SU-DHL-6 (cell line): ENCODE results near the gene EIF5A.

Source experiments
- H2AFZ ChIP-seq: fragments of 200-600 bp; sonication (generic); 2 replicates; pipeline ENCODE4 v1.6.1; 2014; ENCODE audit warnings: low read depth, mild to moderate bottlenecking, moderate library complexity, mixed read lengths, antibody characterized with exemption, low read length; ENCODE audit not compliant: severe bottlenecking
- H3F3A ChIP-seq: fragments of 200-600 bp; shearing (Covaris generic); 2 replicates; pipeline ENCODE4 v1.6.0; 2016; ENCODE audit warnings: antibody characterized with exemption, mild to moderate bottlenecking; ENCODE audit not compliant: insufficient read depth
- H3K27ac ChIP-seq: fragments of 200-600 bp; sonication (generic); 2 replicates; pipeline ENCODE4 v1.5.1; 2016; ENCODE audit warnings: low read depth, mild to moderate bottlenecking, low read length, moderate library complexity, mixed read lengths
- H3K27me3 ChIP-seq: fragments of 200-600 bp; sonication (generic), shearing (Covaris generic); 2 replicates; pipeline ENCODE4 v1.6.0; 2014; ENCODE audit warnings: mild to moderate bottlenecking, low read length
- H3K36me3 ChIP-seq: fragments of 200-600 bp; sonication (generic); 2 replicates; pipeline ENCODE4 v1.6.1; 2014; ENCODE audit warnings: mild to moderate bottlenecking, low read length, mixed read lengths
- H3K4me2 ChIP-seq: fragments of 300-600, 200-600 bp; shearing (Covaris generic), sonication (generic); 2 replicates; pipeline ENCODE4 v1.6.0; 2014; ENCODE audit warnings: low read length, low read depth, mild to moderate bottlenecking; ENCODE audit not compliant: poor library complexity, severe bottlenecking
- H3K4me3 ChIP-seq: fragments of 200-600 bp; sonication (generic); 2 replicates; pipeline ENCODE4 v1.5.1; 2014; ENCODE audit warnings: antibody characterized with exemption, low read length, mild to moderate bottlenecking, mixed read lengths; ENCODE audit not compliant: insufficient read depth, poor library complexity, severe bottlenecking
- H3K79me2 ChIP-seq: fragments of 200-600 bp; sonication (generic); 2 replicates; pipeline ENCODE4 v1.6.1; 2014; ENCODE audit warnings: mild to moderate bottlenecking, low read length, moderate library complexity; ENCODE audit not compliant: insufficient read depth
- H3K9ac ChIP-seq: fragments of 200-600 bp; sonication (generic); 2 replicates; pipeline ENCODE4 v1.7.0; 2014; ENCODE audit warnings: mild to moderate bottlenecking, low read length
- H3K9me2 ChIP-seq: fragments of 200-600 bp; sonication (generic); replicated peaks from 2 replicates; pipeline ENCODE4 v1.6.1; 2014; ENCODE audit warnings: low read length; ENCODE audit not compliant: insufficient read depth
- H3K9me3 ChIP-seq: fragments of 200-600 bp; sonication (generic); 2 replicates; pipeline ENCODE4 v1.6.1; 2014; ENCODE audit warnings: low read length, mixed read lengths; ENCODE audit not compliant: insufficient read depth
- H4K20me1 ChIP-seq: fragments of 200-600 bp; sonication (generic); 2 replicates; pipeline ENCODE4 v1.6.1; 2014; ENCODE audit warnings: low read depth, mild to moderate bottlenecking, antibody characterized with exemption, low read length, moderate library complexity, mixed read lengths
- CTCF ChIP-seq: fragments of 200-600 bp; sonication (generic); IDR thresholded peaks from one replicate; pipeline ENCODE4 v1.5.1; 2017; ENCODE audit warnings: antibody characterized with exemption, mild to moderate bottlenecking, low read length, moderate library complexity; ENCODE audit not compliant: insufficient read depth, poor library complexity, severe bottlenecking
- EZH2phosphoT487 ChIP-seq: fragments of 200-600 bp; sonication (generic), shearing (Covaris generic); conservative IDR thresholded peaks from 2 replicates; pipeline ENCODE4 v1.6.1; 2018; ENCODE audit warnings: mild to moderate bottlenecking, antibody characterized with exemption, low read length, moderate library complexity, mixed read lengths

EIF5A gene

GRCh38 chr17:7351665-7352502 lies 44.5 kb downstream of the EIF5A start, which contains the start of gene KCTD11:
Gene KCTD11 (plus strand): TSS chr17:7352162.
- H3K9me2 ChIP-seq: no peaks in the 10 kb centered on the region
- H3K27me3 ChIP-seq: no peaks in the 10 kb centered on the region
- TF ChIP-seq CTCF (no peak), EZH2phosphoT487 (no peak)
- no peaks in the 10 kb centered on the region for H3K36me3 ChIP-seq
- H2AFZ ChIP-seq: peak within 1 kb of the TSS; percentile 55
- no peaks in the 10 kb centered on the region for H3K79me2 ChIP-seq
- H3K9ac ChIP-seq: peak within 1 kb of the TSS; percentile 85
- H3K27ac ChIP-seq: peak within 1 kb of the TSS; percentile 71
- peak within 1 kb of the TSS; percentile 71 for H3K4me3 ChIP-seq
- peak within 1 kb of the TSS; percentile 71 for H3K4me2 ChIP-seq
- H3F3A ChIP-seq: peaks cover 13% of the 10 kb centered on the region
- no peaks in the 10 kb centered on the region for H3K9me3 ChIP-seq
- H4K20me1 ChIP-seq: no peaks in the 10 kb centered on the region

- H3K36me3 ChIP-seq: no peaks in the 10 kb centered on the region
- TF ChIP-seq CTCF (no peak), EZH2phosphoT487 (no peak)
- H3F3A ChIP-seq: peaks cover 13% of the 10 kb centered on the region
- H3K27me3 ChIP-seq: no peaks in the 10 kb centered on the region
- H3K79me2 ChIP-seq: no peaks in the 10 kb centered on the region
- H3K9me3 ChIP-seq: no peaks in the 10 kb centered on the region
- H3K27ac ChIP-seq: peak overlapping the region; percentile 16; the same call in 1 of the 2 replicates
- H3K9me2 ChIP-seq: no peaks in the 10 kb centered on the region
- no peaks in the 10 kb centered on the region for H4K20me1 ChIP-seq
- peak overlapping the region; percentile 71 for H3K4me3 ChIP-seq
- H3K9ac ChIP-seq: peak overlapping the region; percentile 85
- H2AFZ ChIP-seq: peak overlapping the region; percentile 55
- peak overlapping the region; percentile 71 for H3K4me2 ChIP-seq
Observed at GRCh38 chr17:7352503-7352889, 45.1 kb downstream of the EIF5A start.

GRCh38 chr17:7352910-7353635 lies 45.6 kb downstream of the EIF5A start:
- H3K36me3 ChIP-seq: no peaks in the 10 kb centered on the region
- no peak overlapping the region for H3K4me3 ChIP-seq
- no peaks in the 10 kb centered on the region for H3K27me3 ChIP-seq
- H4K20me1 ChIP-seq: no peaks in the 10 kb centered on the region
- H3K9me2 ChIP-seq: no peaks in the 10 kb centered on the region
- no peak overlapping the region for H2AFZ ChIP-seq
- no peaks in the 10 kb centered on the region for H3K79me2 ChIP-seq
- no peaks in the 10 kb centered on the region for H3K9me3 ChIP-seq
- H3F3A ChIP-seq: peaks cover 13% of the 10 kb centered on the region
- H3K27ac ChIP-seq: no peak overlapping the region
- peak overlapping the region; percentile 71 for H3K4me2 ChIP-seq
- H3K9ac ChIP-seq: no peak overlapping the region
- TF ChIP-seq CTCF (no peak), EZH2phosphoT487 (no peak)
